AG04449 (cell line): ENCODE data around the gene FRMD4B.
A peak's percentile ranks its signal among the peaks of the same experiment; 100 is the strongest.

ENCODE experiments used
- CTCF ChIA-PET: fragments of 350-600 bp; formaldehyde crosslinking; extraction: SDS; loops from one replicate; lab custom pipeline; 2021; ENCODE audit warnings: antibody characterized with exemption; lab: Yijun Ruan, JAX
- POLR2A ChIA-PET: fragments of 400-600, 350-600 bp; formaldehyde crosslinking; extraction: SDS; loops from one replicate; lab custom pipeline; 2020; ENCODE audit warnings: antibody characterized with exemption, inconsistent platforms; lab: Yijun Ruan, JAX
- DNase-seq: peaks from one replicate; pipeline ENCODE4 v3.0.0-alpha.2; 2010; ENCODE audit warnings: low read depth, low spot score
- H3K4me3 ChIP-seq: 2 replicates; pipeline ENCODE4 v1.5.1; 2011; ENCODE audit warnings: low read depth, mild to moderate bottlenecking, control low read depth, low read length
- TF ChIP-seq, protein P1 (sequence below): IDR thresholded peaks from one replicate; pipeline ENCODE4 v1.5.1; 2011; ENCODE audit warnings: mild to moderate bottlenecking, moderate library complexity, low read length, control low read depth, inconsistent platforms; ENCODE audit not compliant: insufficient read depth; ENCODE audit errors: missing control alignments

FRMD4B gene

DNA sequence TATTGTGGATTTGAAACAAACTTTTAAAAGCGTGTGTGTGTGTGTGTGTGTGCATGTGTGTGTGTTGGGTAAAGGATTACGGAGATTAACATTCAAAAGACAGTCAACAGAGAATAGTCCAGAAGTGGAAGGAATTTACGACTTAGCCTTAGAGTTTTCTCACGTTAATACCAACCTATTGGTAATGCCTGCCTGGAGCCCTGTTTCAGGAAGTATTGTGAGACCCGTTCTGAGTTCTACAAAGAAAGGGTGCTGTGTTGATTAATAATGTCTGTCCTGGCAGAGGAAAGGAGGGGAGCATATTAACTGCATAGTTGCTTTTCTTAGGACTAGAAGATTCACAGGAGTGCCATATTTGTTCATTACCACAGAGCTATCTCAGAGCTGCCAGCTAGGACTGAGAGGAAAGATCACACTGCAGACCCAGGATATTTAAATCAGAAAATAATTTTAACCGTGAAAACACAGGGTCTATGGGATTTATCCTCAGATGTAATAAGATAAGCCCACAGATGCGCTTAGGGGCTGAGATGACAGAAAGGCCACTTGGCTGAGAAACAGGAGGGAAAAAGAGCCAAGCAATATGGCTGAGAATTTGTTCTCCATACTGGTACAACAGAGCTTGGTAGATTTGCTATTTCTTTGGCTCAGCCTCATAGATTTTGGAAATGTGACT lies 40.5 kb upstream of the FRMD4B start:
- POLR2A ChIA-PET, result no interaction called here
- CTCF ChIA-PET, result interaction anchor here (0.7 to 9.7 kb wide), 20 partner anchors 9 to 311 kb away, joined by 3 to 254 read pairs (median 8); partner anchors contain the start of gene LMOD3
- DNase-seq, result no peak
- no peak overlapping the region for H3K4me3 ChIP-seq
- TF ChIP-seq, protein P1, sequence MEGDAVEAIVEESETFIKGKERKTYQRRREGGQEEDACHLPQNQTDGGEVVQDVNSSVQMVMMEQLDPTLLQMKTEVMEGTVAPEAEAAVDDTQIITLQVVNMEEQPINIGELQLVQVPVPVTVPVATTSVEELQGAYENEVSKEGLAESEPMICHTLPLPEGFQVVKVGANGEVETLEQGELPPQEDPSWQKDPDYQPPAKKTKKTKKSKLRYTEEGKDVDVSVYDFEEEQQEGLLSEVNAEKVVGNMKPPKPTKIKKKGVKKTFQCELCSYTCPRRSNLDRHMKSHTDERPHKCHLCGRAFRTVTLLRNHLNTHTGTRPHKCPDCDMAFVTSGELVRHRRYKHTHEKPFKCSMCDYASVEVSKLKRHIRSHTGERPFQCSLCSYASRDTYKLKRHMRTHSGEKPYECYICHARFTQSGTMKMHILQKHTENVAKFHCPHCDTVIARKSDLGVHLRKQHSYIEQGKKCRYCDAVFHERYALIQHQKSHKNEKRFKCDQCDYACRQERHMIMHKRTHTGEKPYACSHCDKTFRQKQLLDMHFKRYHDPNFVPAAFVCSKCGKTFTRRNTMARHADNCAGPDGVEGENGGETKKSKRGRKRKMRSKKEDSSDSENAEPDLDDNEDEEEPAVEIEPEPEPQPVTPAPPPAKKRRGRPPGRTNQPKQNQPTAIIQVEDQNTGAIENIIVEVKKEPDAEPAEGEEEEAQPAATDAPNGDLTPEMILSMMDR, result no peak

DNA sequence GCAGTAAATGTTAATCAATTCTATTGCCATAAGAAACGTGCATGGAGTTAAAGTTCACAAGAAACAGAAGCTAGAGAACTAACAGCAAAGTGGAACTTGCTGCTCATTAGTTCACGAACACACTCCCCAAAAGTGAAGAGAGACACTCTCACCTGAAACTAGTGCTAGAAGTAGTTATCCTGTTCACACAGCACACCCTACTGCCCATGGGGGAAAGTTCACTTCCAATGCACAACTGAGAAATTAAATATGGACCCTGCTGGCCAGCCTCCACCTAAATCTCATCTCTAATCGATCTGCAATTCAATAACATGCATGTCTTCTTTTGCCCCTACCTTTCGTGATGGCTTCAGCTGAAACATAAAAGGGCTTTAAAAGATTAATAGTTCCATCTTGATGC lies 39.4 kb upstream of the FRMD4B start:
- H3K4me3 ChIP-seq, result no peak overlapping the region
- no peak for DNase-seq
- ChIA-PET CTCF (interaction anchor here (0.9 to 9.7 kb wide), 22 partner anchors 10 to 309 kb away, joined by 3 to 254 read pairs (median 8); partner anchors contain the start of gene LMOD3), POLR2A (no interaction called here)
- TF ChIP-seq, protein P1, result peak; percentile 66

DNA sequence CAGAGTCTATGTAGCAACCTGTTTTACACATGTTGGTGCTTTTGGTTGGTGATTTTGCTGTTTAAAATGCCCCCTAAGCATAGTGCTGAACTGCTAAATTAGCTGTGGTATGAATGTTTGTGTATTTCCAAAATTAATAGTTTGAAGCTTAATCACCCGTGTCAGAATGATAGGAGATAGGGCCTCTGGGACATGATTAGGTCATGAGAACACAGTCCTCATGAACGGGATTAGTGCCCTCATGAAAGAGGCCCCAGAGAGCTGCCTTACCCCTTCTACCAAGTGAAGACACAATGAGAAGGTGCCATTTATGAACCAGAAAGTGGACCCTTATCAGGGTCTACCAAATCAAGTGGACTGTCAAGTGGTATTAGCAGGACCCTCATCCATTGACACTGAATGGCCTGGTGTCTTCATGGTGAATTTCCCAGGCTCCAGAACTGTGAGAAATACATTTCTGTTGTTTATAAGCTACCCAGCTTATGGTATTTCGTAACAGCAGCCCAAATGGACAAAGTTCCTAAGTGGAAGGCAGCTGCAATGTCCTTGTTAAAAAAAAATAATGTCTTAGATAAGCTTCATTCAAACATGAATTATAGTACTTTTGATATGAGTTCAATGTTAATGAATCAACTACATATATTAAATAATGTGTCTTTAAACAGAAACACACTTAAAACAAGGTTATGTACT lies 37.7 kb upstream of the FRMD4B start:
- POLR2A ChIA-PET, result no interaction called here
- CTCF ChIA-PET, result interaction anchor here (0.9 to 9.7 kb wide), 14 partner anchors 10 to 371 kb away, joined by 3 to 254 read pairs (median 12); partner anchors contain the start of genes LMOD3 and TMF1
- TF ChIP-seq, protein P1, result no peak

DNA sequence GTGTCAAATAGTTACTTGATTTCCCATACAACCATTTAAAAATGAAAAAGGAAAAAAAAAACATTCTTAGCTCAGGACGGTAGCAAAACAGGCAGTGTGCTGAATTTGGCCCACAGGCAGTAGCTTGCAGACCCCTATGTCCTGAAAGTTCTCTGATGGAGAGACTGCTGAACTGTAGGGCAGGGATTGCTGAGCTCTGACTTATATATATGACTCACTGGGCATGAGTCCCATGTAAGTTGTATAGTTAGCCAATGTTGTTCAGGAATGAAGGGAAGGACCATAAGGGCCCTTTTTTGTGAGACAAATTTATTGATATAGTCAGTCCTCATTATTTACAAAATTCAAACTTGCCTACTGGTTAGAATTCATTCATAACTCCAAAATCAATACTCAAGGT lies 36.9 kb upstream of the FRMD4B start:
- POLR2A ChIA-PET, result no interaction called here
- DNase-seq, result no peak
- TF ChIP-seq, protein P1, result no peak
- H3K4me3 ChIP-seq, result no peak overlapping the region
- CTCF ChIA-PET, result interaction anchor here (0.6 to 9.7 kb wide), 10 partner anchors 11 to 302 kb away, joined by 3 to 254 read pairs (median 12); partner anchors contain the start of gene LMOD3

More for the DNA sequence above, 37.7 kb upstream of the FRMD4B start:
- H3K4me3 ChIP-seq, result no peak overlapping the region
- DNase-seq, result no peak

DNA sequence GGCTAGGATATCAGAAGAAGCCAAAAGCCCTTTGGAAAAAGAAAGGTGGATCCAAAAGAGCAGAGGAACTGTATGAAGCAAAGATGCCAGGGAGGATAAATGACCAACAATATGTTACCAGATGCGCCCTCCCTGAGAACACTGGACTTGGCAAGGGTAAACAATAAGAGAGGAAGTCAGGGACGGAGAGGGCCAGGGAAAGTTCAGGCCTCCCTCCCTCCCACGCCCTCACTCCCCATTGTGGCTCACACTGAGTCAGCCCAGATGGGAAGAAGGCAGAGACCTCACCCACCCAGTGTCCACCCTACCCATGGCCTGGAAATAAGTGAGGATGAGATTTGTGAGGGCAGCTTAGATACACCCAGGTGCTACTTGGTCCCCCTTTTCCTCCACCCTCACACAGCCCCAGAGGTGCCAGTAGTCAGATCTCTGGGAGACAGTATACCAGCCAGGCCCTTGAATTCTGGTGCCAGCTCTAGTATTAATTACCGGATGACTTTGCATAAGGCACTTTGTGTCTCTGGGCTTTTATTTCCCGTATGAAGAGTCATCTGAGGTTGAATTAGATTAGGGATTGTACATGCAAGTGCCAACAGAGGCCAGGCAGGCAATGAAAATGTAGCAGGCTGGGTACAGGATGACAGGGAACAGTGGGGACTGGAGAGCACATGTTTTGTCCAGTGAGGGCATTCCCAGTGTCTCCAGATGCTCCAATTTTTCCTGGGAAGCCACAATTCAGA lies 35.1 kb upstream of the FRMD4B start:
- ChIA-PET CTCF (interaction anchor here (1.6 to 9.7 kb wide), 5 partner anchors 9 to 261 kb away, joined by 4 to 254 read pairs (median 123); no protein-coding TSS in a partner anchor), POLR2A (interaction anchor here (0.6 kb wide), 1 partner anchor 9 kb away, joined by 3 read pairs; no protein-coding TSS in a partner anchor)

More for the DNA sequence above, 35.1 kb upstream of the FRMD4B start:
- DNase-seq, result no peak
- no peak overlapping the region for H3K4me3 ChIP-seq
- TF ChIP-seq, protein P1, result no peak
